Stomach (tissue), 9 donors: ENCODE results near the gene POLR1C. TPM values are rescaled to one million over a fixed set of nuclear protein-coding genes. Genes with fewer than 3 reads are reported as not detected.
"Not testable (repeated sequence)": the region's sequence is repeated elsewhere in the genome, so short reads cannot be mapped to it uniquely, and the experiment has no call there.

Experiments used
- DNase-seq, 2 donors: peaks; one replicate each; pipeline versions ENCODE4 v3.0.0 to v3.0.0-alpha.2; 2013 to 2019
- H3K27ac ChIP-seq, 5 donors: fragments of 200-600 bp in 4 of 5; sonication (generic) in 4 of 5; one replicate each; pipeline ENCODE4 v1.5.1; 2013 to 2019; ENCODE audit warnings: mild to moderate bottlenecking in 1 of 5, moderate library complexity in 1 of 5
- H3K27me3 ChIP-seq, 3 donors: fragments of 200-600 bp; sonication (generic); one replicate each; pipeline ENCODE4 v1.5.1; 2017 to 2019; ENCODE audit warnings: mixed run types in 1 of 3
- H3K36me3 ChIP-seq, 4 donors: fragments of 200-600 bp; sonication (generic); 1 replicate in 3 of 4; 2 replicates in 1 of 4; pipeline ENCODE4 v1.5.1; 2016 to 2019
- H3K4me1 ChIP-seq, 4 donors: fragments of 200-600 bp; sonication (generic); one replicate each; pipeline ENCODE4 v1.5.1; 2016 to 2019
- H3K4me3 ChIP-seq, 4 donors: fragments of 200-600 bp; sonication (generic) in 3 of 4; one replicate each; pipeline ENCODE4 v1.5.1; 2016 to 2019; ENCODE audit warnings: mild to moderate bottlenecking in 1 of 4
- H3K9me3 ChIP-seq, 4 donors: fragments of 200-600 bp; sonication (generic); one replicate each; pipeline ENCODE4 v1.5.1; 2016 to 2019
- CTCF ChIP-seq, 7 experiments: fragments of 450-650 bp in 4 of 7; fragments of 200-600 bp in 3 of 7; sonication (generic) in 3 of 7; IDR thresholded peaks; one replicate each; pipeline ENCODE4 v1.5.1; 2016 to 2019; ENCODE audit warnings: antibody characterized with exemption in 7 of 7, control low read depth in 2 of 7, mild to moderate bottlenecking in 1 of 7
- EP300 ChIP-seq: sonication (generic); formaldehyde crosslinking; IDR thresholded peaks from one replicate; pipeline ENCODE4 v1.6.1; 2017; ENCODE audit warnings: antibody characterized with exemption
- POLR2A ChIP-seq, 4 donors: fragments of 450-650 bp; IDR thresholded peaks; one replicate each; pipeline ENCODE4 v1.6.1; 2016; ENCODE audit warnings: antibody characterized with exemption in 4 of 4, control low read depth in 2 of 4, mild to moderate bottlenecking in 1 of 4, moderate library complexity in 1 of 4
- POLR2AphosphoS5 ChIP-seq, 3 donors: sonication (generic); formaldehyde crosslinking; IDR thresholded peaks; one replicate each; pipeline ENCODE4 v1.6.1; 2016; ENCODE audit warnings: antibody characterized with exemption in 3 of 3
- WGBS, 5 donors: extraction: QIAGEN DNeasy Blood & Tissue Kit in 3 of 5; methylation state at CpG; one replicate each; pipeline versions ENCODE4 v1.1.5 to v1.1.7; 2013 to 2018; 5-methylcytosine and 5-hydroxymethylcytosine counted together
- intact Hi-C: fragments of 100-400 bp; cut with DNase I; formaldehyde crosslinking; loops from one replicate; pipeline ENCODE4 v1.15.1; 2023; ENCODE audit warnings: low total_unique reads
- polyA plus RNA-seq, 3 donors: library from polyadenylated mRNA; stranded (reverse); fragments of 200-250 nt; gene quantifications; one replicate each; pipeline ENCODE4 v1.2.3, GENCODE V29; 2013
- total RNA-seq, 5 donors: library from RNA; depleted of rRNA; stranded (reverse); fragments of >200 nt; gene quantifications; one replicate each; pipeline versions ENCODE4 v1.1.0 to v1.2.3, GENCODE V29; 2014 to 2016
- donor health status: healthy with polysubstance abuse.
- donor health status: Bipolar disorder and iron deficiency.
- donor health status: healthy.

Gene POLR1C
- total and polyA plus RNA-seq, 8 donors = 14.7 to 36.2 (median 25.1) TPM

- Histone ChIP-seq H3K36me3 (peaks cover 45 to 93% (median 92%) of the 10 kb centered on the region in 4 donors), H3K27ac (no peak overlapping the region), H3K9me3 (no peaks in the 10 kb centered on the region), H3K4me1 (no peaks in the 10 kb centered on the region), H3K4me3 (no peak overlapping the region), H3K27me3 (no peaks in the 10 kb centered on the region)
- intact Hi-C loops = no loop called here
- TF ChIP-seq POLR2AphosphoS5 (IDR thresholded peaks at IDR 0.05) (no peak), CTCF (IDR thresholded peaks at IDR 0.05) (no peak), POLR2A (IDR thresholded peaks at IDR 0.05) (no peak), EP300 (no peak)
- no peak for DNase-seq
- WGBS, 5 donors = 92 to 97% (median 97%) methylated on average over 5 of the region's 5 CpGs
Measured at GRCh38 chr6:43540507-43540906, 23.6 kb downstream of the POLR1C start.

GRCh38 chr6:43541774-43542471 lies 25.0 kb downstream of the POLR1C start:
- 94 to 96% (median 95%) methylated on average over 8 of the region's 8 CpGs for WGBS, 5 donors
- no peak for DNase-seq
- no peaks in the 10 kb centered on the region for H3K4me1 ChIP-seq
- H3K27ac ChIP-seq = no peak overlapping the region
- H3K9me3 ChIP-seq = no peaks in the 10 kb centered on the region
- intact Hi-C loops = no loop called here
- no peak overlapping the region for H3K4me3 ChIP-seq
- TF ChIP-seq CTCF (IDR thresholded peaks at IDR 0.05) (no peak), POLR2AphosphoS5 (IDR thresholded peaks at IDR 0.05) (no peak), EP300 (no peak), POLR2A (IDR thresholded peaks at IDR 0.05) (no peak)
- peaks cover 49 to 96% (median 95%) of the 10 kb centered on the region in 4 donors for H3K36me3 ChIP-seq
- no peaks in the 10 kb centered on the region for H3K27me3 ChIP-seq

DNA sequence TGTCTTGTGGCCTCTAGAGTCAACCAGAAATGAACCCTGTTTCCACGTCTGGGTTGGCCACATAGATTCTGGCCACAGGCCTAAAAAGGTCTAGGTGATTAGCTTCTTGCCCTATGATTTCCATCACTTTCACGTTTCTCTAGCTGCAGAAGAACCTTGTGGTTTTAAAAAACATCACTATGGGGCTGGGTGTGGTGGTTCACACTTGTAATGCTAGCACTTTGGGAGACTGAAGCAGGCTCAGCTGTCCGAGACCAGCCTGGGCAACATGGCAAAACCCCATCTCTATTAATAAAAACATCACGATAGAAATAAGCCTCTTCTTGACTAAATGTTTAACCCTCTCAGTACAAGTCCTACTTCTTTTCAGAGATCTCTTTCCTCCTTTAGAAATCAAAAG lies 27.6 kb downstream of the POLR1C start:
- Histone ChIP-seq H3K27me3 (no peaks in the 10 kb centered on the region), H3K27ac (no peak overlapping the region), H3K36me3 (peaks cover 55 to 100% (median 99%) of the 10 kb centered on the region in 4 donors), H3K4me1 (no peaks in the 10 kb centered on the region), H3K4me3 (no peak overlapping the region), H3K9me3 (no peaks in the 10 kb centered on the region)
- intact Hi-C loops = no loop called here
- 53 to 74% (median 58%) methylated on average over 4 of the region's 4 CpGs for WGBS, 5 donors
- no peak for DNase-seq
- TF ChIP-seq POLR2A (IDR thresholded peaks at IDR 0.05) (no peak), EP300 (no peak), POLR2AphosphoS5 (IDR thresholded peaks at IDR 0.05) (no peak), CTCF (IDR thresholded peaks at IDR 0.05) (no peak)

GRCh38 chr6:43547222-43547621 lies 30.3 kb downstream of the POLR1C start:
- H3K36me3 ChIP-seq = peaks cover 63 to 100% (median 100%) of the 10 kb centered on the region in 4 donors
- 86 to 91% (median 89%) methylated on average over 3 of the region's 3 CpGs for WGBS, 5 donors
- DNase-seq = no peak
- TF ChIP-seq EP300 (no peak), POLR2AphosphoS5 (IDR thresholded peaks at IDR 0.05) (no peak), CTCF (IDR thresholded peaks at IDR 0.05) (no peak), POLR2A (IDR thresholded peaks at IDR 0.05) (no peak)
- no peaks in the 10 kb centered on the region for H3K27me3 ChIP-seq
- H3K4me1 ChIP-seq = no peaks in the 10 kb centered on the region
- no peak overlapping the region for H3K27ac ChIP-seq
- H3K9me3 ChIP-seq = no peaks in the 10 kb centered on the region
- H3K4me3 ChIP-seq = no peak overlapping the region
- intact Hi-C loops = no loop called here

DNA sequence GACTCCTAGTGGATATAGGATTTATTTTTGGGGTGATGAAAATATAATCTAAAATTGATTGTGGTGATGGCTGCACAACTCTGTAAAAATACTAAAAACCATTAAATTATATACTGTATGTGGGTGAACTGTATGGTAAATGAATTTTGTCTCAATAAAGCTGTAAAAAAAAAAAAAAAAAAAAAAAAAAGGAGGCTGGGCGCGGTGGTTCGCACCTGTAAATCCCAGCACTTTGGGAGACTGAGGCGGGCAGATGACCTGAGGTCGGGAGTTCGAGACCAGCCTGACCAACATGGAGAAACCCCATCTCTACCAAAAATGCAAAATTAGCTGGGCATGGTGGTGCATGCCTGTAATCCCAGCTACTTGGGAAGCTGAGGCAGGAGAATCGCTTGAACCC lies 40.7 kb downstream of the POLR1C start:
- H3K9me3 ChIP-seq, H3K4me3 ChIP-seq, intact Hi-C loops, H3K4me1 ChIP-seq, H3K27me3 ChIP-seq, H3K27ac ChIP-seq, DNase-seq: not testable (repeated sequence)
- WGBS, 5 donors = 93 to 97% (median 96%) methylated on average over 7 of the region's 7 CpGs
- peaks cover 74 to 100% (median 100%) of the 10 kb centered on the region in 4 donors for H3K36me3 ChIP-seq
